ENCODE data around the gene RCL1.

RCL1 gene

GRCh38 chr9:4814913-4815312, 22.2 kb downstream of the RCL1 start:
- no peak for DNase-seq

- DNase-seq, result no peak
Measured at GRCh38 chr9:4815381-4815956, 22.7 kb downstream of the RCL1 start.

GRCh38 chr9:4820168-4820567, 27.4 kb downstream of the RCL1 start:
- DNase-seq, result no peak

GRCh38 chr9:4821133-4821532, 28.4 kb downstream of the RCL1 start:
- no peak for DNase-seq

- DNase-seq, result peak; percentile 59
Measured at GRCh38 chr9:4822057-4822456, 29.3 kb downstream of the RCL1 start.

- no peak for DNase-seq
Measured at GRCh38 chr9:4826417-4827166, 33.8 kb downstream of the RCL1 start.

- DNase-seq, result no peak
Measured at GRCh38 chr9:4827224-4827623, 34.5 kb downstream of the RCL1 start.

GRCh38 chr9:4828761-4829160, 36.0 kb downstream of the RCL1 start:
- peak; percentile 72 for DNase-seq

- DNase-seq, result no peak
Measured at GRCh38 chr9:4829969-4830368, 37.2 kb downstream of the RCL1 start.

GRCh38 chr9:4830699-4831098, 38.0 kb downstream of the RCL1 start:
- DNase-seq, result no peak

- DNase-seq, result no peak
Measured at GRCh38 chr9:4831119-4831518, 38.4 kb downstream of the RCL1 start.

GRCh38 chr9:4831944-4832343, 39.2 kb downstream of the RCL1 start:
- peak; percentile 29 for DNase-seq

GRCh38 chr9:4832786-4833579, 40.2 kb downstream of the RCL1 start:
- DNase-seq, result no peak

GRCh38 chr9:4833781-4834560, 41.2 kb downstream of the RCL1 start:
- no peak for DNase-seq

- no peak for DNase-seq
Measured at GRCh38 chr9:4836676-4837075, 43.9 kb downstream of the RCL1 start.

GRCh38 chr9:4837261-4838188, 44.8 kb downstream of the RCL1 start:
- no peak for DNase-seq

GRCh38 chr9:4838189-4838546, 45.4 kb downstream of the RCL1 start:
- DNase-seq, result no peak

GRCh38 chr9:4839470-4839912, 46.7 kb downstream of the RCL1 start:
- DNase-seq, result no peak

GRCh38 chr9:4840018-4840417, 47.3 kb downstream of the RCL1 start:
- DNase-seq, result no peak

- DNase-seq, result no peak
Measured at GRCh38 chr9:4842213-4842612, 49.5 kb downstream of the RCL1 start.

- no peak for DNase-seq
Measured at GRCh38 chr9:4842734-4843133, 50.0 kb downstream of the RCL1 start.
